H9 (cell line): Measurements from ENCODE around the gene CCR8. TPM values are rescaled to one million over a fixed set of nuclear protein-coding genes. Genes with fewer than 3 reads are reported as not detected.

Experiments used
- DNase-seq: peaks from one replicate; pipeline ENCODE4 v3.0.0-alpha.2; 2017
- H2AFZ ChIP-seq: one replicate; pipeline ENCODE4 v1.6.1; 2013; ENCODE audit warnings: mild to moderate bottlenecking, low read length, control low read depth, moderate library complexity
- H2AK5ac ChIP-seq: 2 replicates; pipeline ENCODE4 v1.6.1; 2013; ENCODE audit warnings: low read length, control low read depth, mixed read lengths; ENCODE audit not compliant: insufficient read length
- H2BK120ac ChIP-seq: one replicate; pipeline ENCODE4 v1.6.1; 2013; ENCODE audit warnings: low read depth, mild to moderate bottlenecking, low read length, control low read depth, inconsistent platforms; ENCODE audit not compliant: poor library complexity, severe bottlenecking
- H2BK12ac ChIP-seq: 2 replicates; pipeline ENCODE4 v1.6.1; 2013; ENCODE audit warnings: low read length, control low read depth, mixed read lengths, low read depth; ENCODE audit not compliant: insufficient read length
- H2BK15ac ChIP-seq: 2 replicates; pipeline ENCODE4 v1.6.1; 2013; ENCODE audit warnings: low read depth, low read length, control low read depth
- H2BK20ac ChIP-seq: one replicate; pipeline ENCODE4 v1.6.1; 2013; ENCODE audit warnings: low read depth, mild to moderate bottlenecking, low read length, control low read depth, inconsistent platforms; ENCODE audit not compliant: poor library complexity, severe bottlenecking
- H2BK5ac ChIP-seq: 2 replicates; pipeline ENCODE4 v1.6.1; 2013; ENCODE audit warnings: low read length, control low read depth, mixed read lengths; ENCODE audit not compliant: insufficient read length
- H3K14ac ChIP-seq: 2 replicates; pipeline ENCODE4 v1.6.1; 2013; ENCODE audit warnings: low read length, control low read depth; ENCODE audit not compliant: insufficient read depth
- H3K18ac ChIP-seq: 2 replicates; pipeline ENCODE4 v1.6.1; 2013; ENCODE audit warnings: low read depth, mild to moderate bottlenecking, mixed read lengths, low read length, control low read depth; ENCODE audit not compliant: insufficient read length
- H3K23ac ChIP-seq: 2 replicates; pipeline ENCODE4 v1.6.1; 2013; ENCODE audit warnings: low read length, control low read depth, mixed read lengths, low read depth; ENCODE audit not compliant: insufficient read length
- H3K23me2 ChIP-seq: 2 replicates; pipeline ENCODE4 v1.6.1; 2013; ENCODE audit warnings: low read depth, mild to moderate bottlenecking, mixed read lengths, low read length, control low read depth; ENCODE audit not compliant: insufficient read length, poor library complexity, severe bottlenecking
- H3K27ac ChIP-seq: 2 replicates; pipeline ENCODE4 v1.5.1; 2013; ENCODE audit warnings: low read length, control low read depth, mixed read lengths, low read depth; ENCODE audit not compliant: insufficient read length
- H3K27me3 ChIP-seq: 2 replicates; pipeline ENCODE4 v1.6.1; 2013; ENCODE audit warnings: low read length, control low read depth, inconsistent platforms; ENCODE audit not compliant: insufficient read depth
- H3K4ac ChIP-seq: 2 replicates; pipeline ENCODE4 v1.6.1; 2013; ENCODE audit warnings: low read depth, mild to moderate bottlenecking, control low read depth, inconsistent platforms, low read length, moderate library complexity
- H3K4me1 ChIP-seq: 2 replicates; pipeline ENCODE4 v1.6.1; 2013; ENCODE audit warnings: low read length, control low read depth, inconsistent platforms; ENCODE audit not compliant: insufficient read depth
- H3K4me2 ChIP-seq: 2 replicates; pipeline ENCODE4 v1.6.1; 2013; ENCODE audit warnings: low read length, control low read depth, mixed read lengths; ENCODE audit not compliant: insufficient read length, insufficient read depth
- H3K56ac ChIP-seq: 2 replicates; pipeline ENCODE4 v1.6.1; 2013; ENCODE audit warnings: low read depth, mild to moderate bottlenecking, mixed read lengths, low read length, control low read depth; ENCODE audit not compliant: insufficient read length
- H3K79me1 ChIP-seq: 2 replicates; pipeline ENCODE4 v1.6.1; 2013; ENCODE audit warnings: low read depth, mild to moderate bottlenecking, moderate library complexity, low read length, control low read depth, inconsistent platforms; ENCODE audit not compliant: insufficient read depth, poor library complexity, severe bottlenecking
- H3K79me2 ChIP-seq: 2 replicates; pipeline ENCODE4 v1.6.1; 2013; ENCODE audit warnings: low read length, control low read depth, inconsistent platforms; ENCODE audit not compliant: insufficient read depth
- H3K9ac ChIP-seq: 2 replicates; pipeline ENCODE4 v1.6.1; 2013; ENCODE audit warnings: low read length, control low read depth, mixed read lengths; ENCODE audit not compliant: insufficient read length; ENCODE audit errors: extremely low read depth
- H3K9me3 ChIP-seq: one replicate; pipeline ENCODE4 v1.6.1; 2013; ENCODE audit warnings: low read depth, low read length, inconsistent platforms; ENCODE audit not compliant: control insufficient read depth
- H3T11ph ChIP-seq: one replicate; pipeline ENCODE4 v1.6.1; 2013; ENCODE audit warnings: mild to moderate bottlenecking, low read length, control low read depth, inconsistent platforms
- H4K20me1 ChIP-seq: one replicate; pipeline ENCODE4 v1.6.1; 2013; ENCODE audit not compliant: control insufficient read depth, insufficient read length, insufficient read depth
- H4K5ac ChIP-seq: 2 replicates; pipeline ENCODE4 v1.6.1; 2013; ENCODE audit warnings: low read depth, mild to moderate bottlenecking, mixed read lengths, low read length, control low read depth; ENCODE audit not compliant: insufficient read length
- H4K8ac ChIP-seq: replicated peaks from 2 replicates; pipeline ENCODE4 v1.6.1; 2013; ENCODE audit warnings: low read length, control low read depth, mixed read lengths, low read depth; ENCODE audit not compliant: insufficient read length
- H4K91ac ChIP-seq: 2 replicates; pipeline ENCODE4 v1.6.1; 2013; ENCODE audit warnings: low read depth, mild to moderate bottlenecking, moderate library complexity, mixed read lengths, low read length, control low read depth; ENCODE audit not compliant: insufficient read length
- H3K27ac Mint-ChIP-seq, 3 experiments: 2 replicates in 2 of 3; 3 replicates in 1 of 3; pipeline ENCODE4 v1.8.0; 2020 to 2021; ENCODE audit warnings: mixed read lengths in 3 of 3, mild to moderate bottlenecking in 1 of 3, moderate library complexity in 1 of 3
- H3K27me3 Mint-ChIP-seq: 2 replicates; pipeline ENCODE4 v1.8.0; 2021; ENCODE audit warnings: low read depth, mild to moderate bottlenecking, moderate library complexity, mixed read lengths
- H3K36me3 Mint-ChIP-seq, 3 experiments: 2 replicates in 2 of 3; 3 replicates in 1 of 3; pipeline ENCODE4 v1.8.0; 2020 to 2021; ENCODE audit warnings: low read depth in 3 of 3, mixed read lengths in 3 of 3; ENCODE audit not compliant: insufficient read depth in 1 of 3
- H3K4me1 Mint-ChIP-seq, 2 experiments: 2 replicates each; pipeline ENCODE4 v1.8.0; 2020; ENCODE audit warnings: mixed read lengths in 2 of 2
- H3K4me3 Mint-ChIP-seq, 2 experiments: 2 replicates in 1 of 2; 3 replicates in 1 of 2; pipeline ENCODE4 v1.8.0; 2020 to 2021; ENCODE audit warnings: mild to moderate bottlenecking in 2 of 2, mixed read lengths in 2 of 2, moderate library complexity in 1 of 2
- H3K9me3 Mint-ChIP-seq, 2 experiments: 2 replicates in 1 of 2; 3 replicates in 1 of 2; pipeline ENCODE4 v1.8.0; 2020; ENCODE audit warnings: mild to moderate bottlenecking in 2 of 2, mixed read lengths in 2 of 2, moderate library complexity in 1 of 2
- CTCF ChIP-seq: fragments of 200-600 bp; sonication (generic); conservative IDR thresholded peaks from 3 replicates; pipeline ENCODE4 v1.8.0; 2021; ENCODE audit warnings: antibody characterized with exemption, mild to moderate bottlenecking
- WGBS: extraction: QIAGEN DNeasy Blood & Tissue Kit; methylation state at CpG from one replicate; pipeline ENCODE4 v1.1.7; 2013; ENCODE audit warnings: missing lambda C conversion rate, low lambda C conversion rate, mixed read lengths; ENCODE audit not compliant: insufficient read length; ENCODE audit errors: extremely low coverage; 5-methylcytosine and 5-hydroxymethylcytosine counted together
- total RNA-seq: library from RNA; stranded (reverse); gene quantifications from 2 replicates; pipeline ENCODE4 v1.2.1, GENCODE V29; 2021

CCR8 gene
- total RNA-seq, 1 experiment from 2014 or later, result 0.31 TPM

- H3K56ac ChIP-seq, result no peak overlapping the region
- H2BK15ac ChIP-seq, result no peak overlapping the region
- no peak overlapping the region for H2BK120ac ChIP-seq
- H3K36me3 Mint-ChIP-seq, result peaks cover 3 to 11% (median 7%) of the 10 kb centered on the region in 3 experiments
- peaks cover 29 to 31% of the 10 kb centered on the region in 2 experiments for H3K9me3 Mint-ChIP-seq
- TF ChIP-seq CTCF, result no peak
- H3K4me2 ChIP-seq, result no peak overlapping the region
- H3K23me2 ChIP-seq, result no peaks in the 10 kb centered on the region
- H4K5ac ChIP-seq, result no peak overlapping the region
- H3K27me3 ChIP-seq, result no peaks in the 10 kb centered on the region
- H3K27ac Mint-ChIP-seq, result no peak overlapping the region
- H3T11ph ChIP-seq, result no peak overlapping the region
- H4K20me1 ChIP-seq, result no peaks in the 10 kb centered on the region
- no peak overlapping the region for H2BK5ac ChIP-seq
- no peak overlapping the region for H3K4ac ChIP-seq
- no peak overlapping the region for H2AFZ ChIP-seq
- no peaks in the 10 kb centered on the region for H3K79me2 ChIP-seq
- H2BK12ac ChIP-seq, result no peak overlapping the region
- H3K27me3 Mint-ChIP-seq, result no peaks in the 10 kb centered on the region; the same call in 1 of the 2 replicates
- no peaks in the 10 kb centered on the region for H3K9me3 ChIP-seq
- no CpG with 5 or more reads among the region's 1 CpG for WGBS
- H4K91ac ChIP-seq, result no peak overlapping the region
- no peak overlapping the region for H3K23ac ChIP-seq
- no peak overlapping the region for H4K8ac ChIP-seq
- no peak overlapping the region for H3K14ac ChIP-seq
- H3K4me1 Mint-ChIP-seq, result peaks cover 0 to 3% of the 10 kb centered on the region in 2 experiments; a peak in 2 of 4 replicates
- no peak overlapping the region for H2AK5ac ChIP-seq
- no peak for DNase-seq
- no peaks in the 10 kb centered on the region for H3K4me1 ChIP-seq
- no peak overlapping the region for H3K27ac ChIP-seq
- H3K9ac ChIP-seq, result no peak overlapping the region
- no peak overlapping the region for H2BK20ac ChIP-seq
- H3K18ac ChIP-seq, result no peak overlapping the region
- H3K4me3 Mint-ChIP-seq, result no peak overlapping the region
- no peaks in the 10 kb centered on the region for H3K79me1 ChIP-seq
These were observed 14.1 kb upstream of the CCR8 start for GRCh38 chr3:39315420-39315819.
